ENCODE data around the gene NT5C1A. TPM values are rescaled to one million over a fixed set of nuclear protein-coding genes. Genes with fewer than 3 reads are reported as not detected.

NT5C1A gene
- total RNA-seq, 1 experiment from 2014 or later = not detected

- Mint-ChIP-seq H3K27ac (ENCODE audit: low read depth, unreplicated experiment) (no peak overlapping the region), H3K9me3 (ENCODE audit: unreplicated experiment) (no peaks in the 10 kb centered on the region), H3K4me3 (ENCODE audit: unreplicated experiment) (no peak overlapping the region), H3K27me3 (ENCODE audit: insufficient read depth, unreplicated experiment) (no peaks in the 10 kb centered on the region), H3K4me1 (ENCODE audit: insufficient read depth, unreplicated experiment) (peaks cover 9% of the 10 kb centered on the region), H3K36me3 (ENCODE audit: insufficient read depth, unreplicated experiment) (no peaks in the 10 kb centered on the region)
- peak; percentile 94 for DNase-seq (ENCODE audit: unreplicated experiment)
- TF ChIP-seq CTCF (IDR thresholded peaks at IDR 0.05; ENCODE audit: unreplicated experiment) = no peak
- BruUV-seq (replicated peaks) = no TSS peak
- ChIA-PET CTCF (interaction anchor here (0.5 to 1.0 kb wide), 4 partner anchors 15 to 175 kb away, joined by 3 to 8 read pairs (median 4); partner anchors contain the start of gene HPCAL4), POLR2A (interaction anchor here (0.6 kb wide), 2 partner anchors 124 to 397 kb away, joined by 3 to 4 read pairs; no protein-coding TSS in a partner anchor)
- intact Hi-C loops (cut with micrococcal nuclease) = no loop called here
These were observed 3.3 kb upstream of the NT5C1A start for GRCh38 chr1:39675220-39675619.

GRCh38 chr1:39673215-39673614 is 1.3 kb upstream of the NT5C1A start:
- Mint-ChIP-seq H3K4me3 (ENCODE audit: unreplicated experiment) (no peak overlapping the region), H3K4me1 (ENCODE audit: insufficient read depth, unreplicated experiment) (peaks cover 9% of the 10 kb centered on the region), H3K27me3 (ENCODE audit: insufficient read depth, unreplicated experiment) (peaks cover 8% of the 10 kb centered on the region), H3K9me3 (ENCODE audit: unreplicated experiment) (no peaks in the 10 kb centered on the region), H3K36me3 (ENCODE audit: insufficient read depth, unreplicated experiment) (no peaks in the 10 kb centered on the region), H3K27ac (ENCODE audit: low read depth, unreplicated experiment) (no peak overlapping the region)
- ChIA-PET POLR2A (no interaction called here), CTCF (interaction anchor here (0.6 to 1.2 kb wide), 4 partner anchors 15 to 384 kb away, joined by 3 to 4 read pairs (median 4); no protein-coding TSS in a partner anchor)
- DNase-seq (ENCODE audit: unreplicated experiment) = no peak
- intact Hi-C loops (cut with micrococcal nuclease) = no loop called here
- BruUV-seq (replicated peaks) = no TSS peak
- no peak for TF ChIP-seq CTCF (IDR thresholded peaks at IDR 0.05; ENCODE audit: unreplicated experiment)

GRCh38 chr1:39672551-39672947 is 642 bp upstream of the NT5C1A start:
- POLR2A ChIA-PET = no interaction called here
- no peak for DNase-seq (ENCODE audit: unreplicated experiment)
- BruUV-seq (replicated peaks) = no TSS peak
- Mint-ChIP-seq H3K4me3 (ENCODE audit: unreplicated experiment) (peak overlapping the region; percentile 48), H3K27me3 (ENCODE audit: insufficient read depth, unreplicated experiment) (peaks cover 14% of the 10 kb centered on the region), H3K27ac (ENCODE audit: low read depth, unreplicated experiment) (no peak overlapping the region), H3K36me3 (ENCODE audit: insufficient read depth, unreplicated experiment) (no peaks in the 10 kb centered on the region), H3K9me3 (ENCODE audit: unreplicated experiment) (no peaks in the 10 kb centered on the region), H3K4me1 (ENCODE audit: insufficient read depth, unreplicated experiment) (peaks cover 9% of the 10 kb centered on the region)
- CTCF ChIA-PET = interaction anchor here (0.5 to 1.2 kb wide), 6 partner anchors 19 to 383 kb away, joined by 3 to 6 read pairs (median 3); no protein-coding TSS in a partner anchor
- peak; percentile 14 for TF ChIP-seq CTCF (IDR thresholded peaks at IDR 0.05; ENCODE audit: unreplicated experiment)
- intact Hi-C loops (cut with micrococcal nuclease) = no loop called here

- Mint-ChIP-seq H3K9me3 (ENCODE audit: unreplicated experiment) (no peaks in the 10 kb centered on the region), H3K4me3 (ENCODE audit: unreplicated experiment) (no peak overlapping the region), H3K27ac (ENCODE audit: low read depth, unreplicated experiment) (no peak overlapping the region), H3K27me3 (ENCODE audit: insufficient read depth, unreplicated experiment) (peaks cover 26% of the 10 kb centered on the region), H3K36me3 (ENCODE audit: insufficient read depth, unreplicated experiment) (no peaks in the 10 kb centered on the region), H3K4me1 (ENCODE audit: insufficient read depth, unreplicated experiment) (peaks cover 3% of the 10 kb centered on the region)
- POLR2A ChIA-PET = interaction anchor here (0.6 to 1.4 kb wide), 4 partner anchors 13 to 186 kb away, joined by 3 to 5 read pairs (median 4); no protein-coding TSS in a partner anchor
- BruUV-seq (replicated peaks) = no TSS peak
- no peak for DNase-seq (ENCODE audit: unreplicated experiment)
- intact Hi-C loops (cut with micrococcal nuclease) = no loop called here
- CTCF ChIA-PET = interaction anchor here (1.0 to 2.2 kb wide), 3 partner anchors 13 to 18 kb away, joined by 3 to 14 read pairs (median 5); no protein-coding TSS in a partner anchor
- no peak for TF ChIP-seq CTCF (IDR thresholded peaks at IDR 0.05; ENCODE audit: unreplicated experiment)
These were observed 494 bp downstream of the NT5C1A start for GRCh38 chr1:39671433-39671792.
